GM18499 (cell line): ENCODE results near the gene UGP2.

ENCODE experiments used
- ATAC-seq: cut with Tn5 transposase; IDR thresholded peaks from one replicate; pipeline ENCODE4 v1.9.1; 2021; ENCODE audit warnings: moderate number of reproducible peaks; ENCODE audit not compliant: insufficient read depth, unreplicated experiment

The UGP2 gene

DNA sequence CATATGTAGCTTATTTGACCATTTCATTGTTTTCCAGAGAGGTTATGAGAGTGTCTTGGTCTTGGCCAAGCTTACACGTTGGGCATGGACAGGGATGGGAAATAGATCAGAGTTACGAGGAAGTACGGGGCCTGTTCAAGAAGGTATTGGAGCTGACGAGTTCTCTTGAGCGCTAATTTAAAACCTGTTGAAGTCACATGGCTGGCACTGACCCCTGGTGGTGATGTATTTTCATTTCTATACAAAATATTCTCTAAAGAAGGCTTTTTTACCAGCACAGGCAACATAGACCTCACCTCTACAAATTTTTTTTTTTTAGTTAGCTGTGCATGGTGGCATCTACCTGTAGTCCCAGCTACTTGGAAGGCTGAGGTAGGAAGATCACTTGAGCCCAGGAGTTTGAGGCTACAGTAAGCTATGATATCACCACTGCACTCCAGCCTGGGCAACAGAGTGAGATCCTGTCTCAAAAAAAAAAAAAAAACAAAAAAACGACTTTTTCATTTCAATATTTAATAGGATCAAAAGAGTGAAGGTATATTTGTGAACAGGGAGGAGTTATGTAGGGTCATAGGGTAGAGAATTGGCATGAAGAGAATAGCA is 19.6 kb downstream of the UGP2 start:
- no peak for ATAC-seq

DNA sequence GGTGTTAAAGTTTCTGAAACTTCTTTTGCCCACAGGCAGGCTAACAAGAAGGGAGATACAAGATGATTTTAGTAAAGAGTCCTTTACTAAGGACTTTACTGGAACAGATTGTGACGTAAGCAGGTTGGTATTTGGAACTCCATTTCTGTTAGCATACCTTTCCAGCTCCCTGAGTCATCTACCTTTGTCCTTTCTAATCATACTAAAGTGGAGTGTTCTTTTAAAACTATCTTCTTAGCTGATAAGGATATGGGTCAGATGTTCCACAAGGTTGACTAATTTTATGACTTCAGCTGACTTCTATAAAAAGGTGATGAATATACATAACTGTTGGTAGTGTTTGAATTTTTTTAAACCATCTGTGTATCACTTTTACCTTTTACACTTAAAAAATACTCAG is 21.1 kb downstream of the UGP2 start:
- no peak for ATAC-seq

DNA sequence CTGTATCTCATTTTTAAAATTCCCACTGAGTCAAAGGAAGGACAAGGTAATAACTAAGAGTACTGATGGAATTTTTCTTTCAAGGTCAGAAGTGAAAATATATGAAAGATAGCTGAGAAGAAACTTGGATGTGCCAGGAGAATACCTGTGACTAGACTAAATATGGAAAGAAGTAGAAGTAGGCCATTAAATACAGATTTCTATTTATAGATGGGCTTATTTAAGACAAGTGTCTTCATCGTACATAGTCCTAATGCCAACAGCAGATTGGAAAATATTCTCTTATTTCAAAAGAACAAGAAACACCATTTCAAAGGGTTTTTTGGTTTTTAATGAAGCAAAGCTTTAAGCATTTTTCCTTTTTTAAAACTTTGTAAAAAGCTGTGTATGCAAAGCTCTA is 22.0 kb downstream of the UGP2 start:
- ATAC-seq: no peak

DNA sequence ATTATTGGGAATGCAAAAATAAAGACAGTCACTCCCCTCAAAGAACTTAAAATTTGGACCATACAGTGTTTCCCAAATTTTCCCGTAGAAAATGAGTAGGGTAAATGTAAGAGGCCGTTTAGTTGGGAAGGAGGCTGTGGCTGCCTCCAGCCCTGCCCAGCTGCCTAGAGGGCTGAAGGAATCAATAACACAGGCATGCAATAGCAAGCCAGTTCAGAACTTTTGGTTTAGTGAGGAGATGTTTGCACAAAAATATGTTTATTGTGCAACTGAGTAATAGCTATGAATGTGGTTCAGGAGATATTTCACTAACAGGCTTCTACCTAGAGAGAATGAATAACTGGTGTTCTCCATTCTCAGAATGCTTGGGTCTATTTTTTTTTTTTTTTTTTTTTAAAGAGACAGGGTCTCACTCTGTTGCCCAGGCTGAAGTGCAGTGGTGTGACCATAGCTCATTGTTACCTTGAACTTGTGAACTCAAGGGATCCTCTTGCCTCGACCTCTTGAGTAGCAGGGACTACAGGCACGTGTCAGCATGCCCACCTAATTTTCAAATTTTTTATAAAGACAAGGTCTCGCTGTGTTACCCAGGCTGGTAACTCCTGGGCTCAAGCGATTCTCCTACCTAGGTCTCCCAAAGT is 23.6 kb downstream of the UGP2 start:
- no peak for ATAC-seq

DNA sequence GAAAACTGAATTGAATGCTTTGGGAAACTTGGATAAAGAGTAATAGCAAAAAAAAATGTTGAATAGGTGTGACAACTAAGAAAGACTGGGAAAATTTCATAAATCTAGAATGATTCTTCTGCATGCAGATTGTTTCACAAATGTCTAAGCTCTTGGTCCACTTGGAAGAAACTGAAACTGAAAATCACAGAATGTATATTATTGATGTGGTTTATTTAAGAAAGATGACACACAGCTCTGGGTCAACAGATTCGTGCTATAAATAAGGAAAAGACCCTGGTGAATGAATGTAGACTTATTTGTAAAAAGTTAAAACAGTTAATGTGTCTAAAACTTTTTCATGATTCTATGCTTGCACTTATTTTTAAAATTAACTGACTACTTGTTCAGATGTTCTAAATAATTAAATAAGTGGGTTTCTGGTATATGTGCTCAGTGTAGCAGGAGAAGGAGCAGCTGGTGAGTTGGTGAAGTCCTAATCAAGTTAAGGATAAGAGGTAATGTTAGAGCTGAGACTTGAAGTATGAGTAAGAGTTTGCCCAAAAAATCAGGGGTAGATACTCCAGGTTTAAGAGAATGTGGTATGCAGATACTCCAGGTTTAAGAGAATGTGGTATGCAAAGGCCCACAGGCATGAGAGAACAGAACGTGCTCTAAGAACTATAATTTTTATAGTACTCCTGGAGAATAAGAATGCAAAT is 24.5 kb downstream of the UGP2 start:
- ATAC-seq: no peak

DNA sequence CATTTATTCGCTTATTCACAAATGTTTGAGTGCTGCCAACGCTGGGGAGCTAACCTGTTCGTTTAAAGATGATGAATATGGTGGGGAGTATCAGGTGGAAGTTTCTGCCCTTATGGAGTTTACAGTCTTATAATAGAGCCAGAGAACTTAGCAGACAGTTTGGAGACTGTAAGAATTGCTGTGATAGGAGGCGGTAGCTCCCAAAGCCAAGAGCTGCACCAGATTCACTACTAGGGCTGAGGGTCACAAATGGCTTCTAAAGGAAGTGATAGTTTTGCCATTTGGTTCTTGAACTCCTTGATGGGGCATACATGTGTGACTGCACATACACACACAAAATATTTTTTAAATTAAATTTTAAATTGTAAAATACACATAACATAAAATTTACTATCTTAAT is 29.0 kb downstream of the UGP2 start:
- ATAC-seq: no peak

DNA sequence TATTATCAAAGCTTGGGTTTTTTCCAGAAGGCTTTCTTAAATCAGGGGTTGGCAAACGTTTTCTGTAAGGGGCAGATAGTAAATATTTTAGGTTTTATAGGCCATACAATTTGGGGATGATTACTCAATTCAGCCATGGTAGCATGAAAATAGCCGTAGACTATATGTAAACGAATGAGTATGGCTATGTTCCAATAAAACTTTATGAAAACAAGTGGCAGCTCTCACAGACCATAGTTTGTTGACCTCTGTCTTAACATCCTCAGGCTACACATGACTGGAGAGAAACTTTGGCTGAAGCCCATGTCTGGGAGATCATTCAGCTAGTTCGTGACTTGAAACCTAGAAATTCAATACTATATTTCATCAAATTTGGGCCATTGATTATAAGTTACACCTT is 30.2 kb downstream of the UGP2 start:
- no peak for ATAC-seq

DNA sequence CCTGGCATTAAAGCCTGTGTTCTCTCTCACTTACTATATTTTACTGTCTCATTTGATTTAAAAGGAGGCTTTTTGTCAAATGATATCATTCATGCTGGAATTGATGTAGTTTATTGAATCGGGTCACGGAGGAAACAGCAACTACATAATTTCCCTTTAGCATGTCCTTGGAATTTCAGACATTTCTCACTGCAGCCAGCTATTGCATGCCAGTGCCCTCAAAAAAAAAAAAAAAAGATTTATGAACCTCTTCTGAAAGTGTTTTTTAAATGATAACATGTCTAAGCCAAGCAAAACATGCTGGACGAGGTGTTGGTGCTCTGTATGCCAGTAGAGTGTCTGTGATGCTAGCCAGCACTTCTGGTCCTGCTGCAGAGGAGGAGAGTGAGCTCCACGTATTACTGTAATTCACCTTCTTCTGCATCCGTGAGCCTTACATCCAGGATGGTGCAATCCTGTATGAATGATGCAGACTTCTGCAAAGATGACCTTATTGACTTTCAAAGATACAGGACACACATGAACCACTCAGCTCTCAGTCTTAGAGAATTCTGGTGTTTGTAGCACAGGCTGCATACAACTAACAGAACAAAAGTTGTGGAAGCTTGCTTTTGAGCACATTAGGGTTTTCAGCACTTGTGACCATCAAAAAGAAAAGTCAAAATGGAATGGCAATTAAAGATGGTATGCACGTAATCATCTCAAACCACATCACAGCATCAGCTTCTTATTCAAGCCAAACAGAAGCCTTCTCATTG is 31.1 kb downstream of the UGP2 start:
- no peak for ATAC-seq

DNA sequence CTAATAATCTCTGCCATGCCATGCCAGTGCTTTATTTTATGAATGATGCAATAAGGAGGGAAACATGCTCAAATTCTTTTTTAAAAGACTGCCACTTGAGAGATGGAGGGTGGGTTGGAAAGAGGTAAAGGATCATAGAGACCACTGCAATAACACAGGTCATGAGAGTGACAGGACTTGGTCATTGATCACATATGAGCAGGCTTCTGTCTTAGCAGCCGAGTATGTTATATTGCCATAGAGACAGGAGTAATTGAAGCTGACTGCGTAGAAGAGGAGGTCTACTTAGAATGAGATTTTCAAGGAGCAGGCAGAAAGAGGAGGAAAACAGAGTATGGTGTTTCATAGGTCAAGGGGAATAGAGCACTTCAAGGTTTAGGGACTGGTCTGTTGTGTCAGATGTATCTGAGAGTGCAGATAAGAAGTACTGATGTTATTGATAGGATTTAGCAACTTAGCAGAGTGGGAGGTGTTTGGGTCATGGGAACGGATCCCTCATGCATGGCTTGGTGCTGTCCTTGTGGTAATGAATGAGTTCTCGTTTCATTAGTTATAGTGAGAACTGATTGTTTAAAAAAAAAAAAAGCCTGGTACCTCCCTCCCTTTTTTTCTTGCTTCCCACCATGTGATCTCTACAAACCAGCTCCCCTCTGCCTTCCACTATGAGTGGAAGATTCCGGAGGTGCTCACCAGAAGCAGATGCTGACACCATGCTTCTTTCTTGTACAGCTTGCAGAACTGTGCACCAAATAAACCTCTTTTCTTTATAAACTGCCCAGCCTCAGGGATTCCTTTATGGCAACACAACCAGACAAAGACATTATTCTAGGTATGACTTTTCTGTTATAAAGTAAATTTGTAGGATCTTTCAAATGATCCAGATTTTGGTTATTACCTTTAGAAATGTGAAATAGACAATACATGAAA is 32.8 kb downstream of the UGP2 start:
- ATAC-seq: no peak

DNA sequence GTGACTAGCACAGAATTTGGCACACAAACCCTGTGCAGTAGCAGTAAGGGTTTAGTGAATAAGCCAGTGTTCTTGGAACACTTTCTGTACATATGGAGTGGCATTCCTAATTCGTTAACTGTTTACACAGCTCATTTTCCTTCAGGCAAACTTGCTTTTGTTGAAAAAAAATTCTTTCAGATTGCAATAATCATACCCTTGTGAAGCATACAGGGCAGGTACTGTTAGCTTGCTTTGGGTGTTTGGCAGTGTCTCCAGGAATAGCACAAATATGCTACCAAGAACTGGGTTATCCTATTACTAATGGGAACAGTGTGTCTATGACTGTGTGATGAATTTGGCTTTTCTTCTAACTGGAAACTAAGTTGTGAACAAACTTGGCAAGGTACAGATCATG is 33.4 kb downstream of the UGP2 start:
- ATAC-seq: no peak

DNA sequence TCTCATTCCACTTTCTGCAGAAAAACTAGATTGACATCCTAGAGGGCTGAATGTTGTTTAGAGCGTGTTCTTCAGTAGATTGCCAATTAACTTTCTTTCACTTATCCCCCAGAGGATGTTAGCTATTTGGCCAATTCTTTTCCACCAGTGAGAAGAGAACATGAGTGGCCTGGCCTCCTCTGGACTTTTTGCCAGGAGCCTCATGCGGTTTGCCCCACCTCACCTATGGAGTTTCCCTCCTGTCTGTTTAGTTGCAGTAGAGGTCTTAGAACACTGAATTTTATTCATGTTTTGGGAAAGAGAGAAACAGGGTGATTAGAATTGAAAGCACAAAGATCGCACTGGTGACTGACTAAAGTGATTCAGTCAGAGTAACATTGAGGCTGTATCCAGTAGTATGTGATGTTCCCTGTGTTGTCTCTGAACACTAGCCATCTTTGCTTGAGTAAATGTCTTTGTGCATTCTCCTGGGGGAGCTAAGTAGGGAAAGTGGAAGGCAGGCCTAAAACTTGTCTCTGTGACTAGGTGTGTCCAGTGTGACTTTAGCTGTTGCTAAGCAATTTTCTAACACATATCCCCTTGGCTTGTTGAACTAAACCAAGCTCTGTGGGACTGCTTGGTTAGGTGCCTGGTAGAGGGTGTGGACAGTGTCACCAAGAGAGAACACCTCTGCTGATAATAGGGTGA is 34.0 kb downstream of the UGP2 start:
- no peak for ATAC-seq

DNA sequence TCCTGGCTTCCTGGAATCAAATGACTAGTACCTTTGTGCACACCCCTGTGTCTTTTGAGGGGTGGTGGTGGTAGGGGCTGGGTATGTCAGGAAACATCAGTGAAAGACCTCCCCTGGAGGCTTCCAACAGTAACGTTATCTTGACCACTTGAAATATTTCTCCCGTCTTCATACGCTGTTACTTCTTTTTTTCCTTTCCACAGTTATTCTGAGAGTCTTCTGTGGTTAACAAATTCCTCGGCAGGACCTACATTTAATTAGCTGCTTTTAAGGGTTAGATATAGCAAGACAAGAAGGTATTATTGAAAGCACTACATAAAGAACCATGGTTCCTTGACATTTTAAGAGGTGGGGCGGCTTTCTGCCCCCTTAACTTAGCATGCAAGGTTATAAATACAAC is 34.6 kb downstream of the UGP2 start:
- no peak for ATAC-seq

DNA sequence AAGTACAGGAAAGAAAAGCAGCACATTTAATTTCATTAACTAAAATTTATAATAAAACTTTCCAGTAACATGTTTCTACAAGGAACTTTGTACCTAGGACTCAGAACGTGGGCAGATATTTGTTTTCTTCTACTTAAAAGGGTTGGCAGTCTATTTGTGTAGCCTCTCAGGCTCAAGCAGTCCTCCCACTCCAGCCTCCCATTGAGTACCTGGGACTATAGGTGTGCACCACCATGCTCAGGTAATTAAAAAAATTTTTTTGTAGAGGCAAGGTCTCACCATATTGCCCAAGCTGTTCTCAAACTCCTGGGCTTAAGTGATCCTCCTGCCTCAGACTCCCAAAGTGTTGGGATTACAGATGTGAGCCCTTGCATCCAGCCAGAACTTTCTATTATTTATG is 36.8 kb downstream of the UGP2 start:
- ATAC-seq: no peak

DNA sequence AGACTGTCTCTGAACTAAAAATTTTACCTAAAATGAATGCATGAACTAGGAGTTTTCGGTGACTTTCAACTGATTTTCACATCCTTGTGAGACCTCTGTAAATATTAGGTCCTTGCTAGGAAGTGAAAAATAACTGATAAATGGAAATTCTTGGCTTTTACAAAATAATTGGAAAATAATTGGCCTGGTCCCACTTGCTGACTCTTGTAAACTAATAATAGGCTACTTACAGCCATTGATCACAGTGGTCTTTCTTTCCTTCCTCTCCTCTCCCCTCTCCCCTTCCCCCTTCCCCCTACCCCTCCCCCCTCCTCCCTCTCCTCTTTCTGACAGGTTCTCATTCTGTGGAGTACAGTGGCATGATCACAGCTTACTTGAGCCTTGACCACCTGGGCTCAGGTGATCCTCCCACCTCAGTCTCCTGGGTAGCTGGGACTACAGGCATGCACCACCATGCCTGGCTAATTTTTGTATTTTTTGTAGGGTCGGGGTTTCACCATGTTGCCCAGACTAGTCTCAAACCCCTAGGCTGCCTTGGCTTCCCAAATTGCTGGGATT is 38.3 kb downstream of the UGP2 start:
- no peak for ATAC-seq

DNA sequence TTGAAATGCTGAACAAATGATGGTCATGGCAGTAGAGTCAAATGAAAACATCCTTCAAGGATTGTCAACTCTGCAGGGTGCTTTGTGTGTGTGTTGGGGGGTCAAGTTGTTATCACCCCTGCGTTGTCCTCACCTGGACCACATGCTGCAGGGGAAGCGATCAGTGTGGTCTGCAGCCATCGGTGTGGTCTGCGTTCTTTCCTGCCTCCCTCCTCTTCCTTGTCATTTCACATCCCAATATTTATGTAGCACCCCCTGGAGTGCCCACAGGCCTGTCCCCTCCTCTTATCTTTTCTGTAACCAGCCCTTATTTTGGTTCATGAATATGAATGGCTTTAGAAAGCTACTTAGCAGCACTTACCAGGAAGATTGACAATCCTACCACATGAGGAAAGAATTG is 38.9 kb downstream of the UGP2 start:
- ATAC-seq: no peak

DNA sequence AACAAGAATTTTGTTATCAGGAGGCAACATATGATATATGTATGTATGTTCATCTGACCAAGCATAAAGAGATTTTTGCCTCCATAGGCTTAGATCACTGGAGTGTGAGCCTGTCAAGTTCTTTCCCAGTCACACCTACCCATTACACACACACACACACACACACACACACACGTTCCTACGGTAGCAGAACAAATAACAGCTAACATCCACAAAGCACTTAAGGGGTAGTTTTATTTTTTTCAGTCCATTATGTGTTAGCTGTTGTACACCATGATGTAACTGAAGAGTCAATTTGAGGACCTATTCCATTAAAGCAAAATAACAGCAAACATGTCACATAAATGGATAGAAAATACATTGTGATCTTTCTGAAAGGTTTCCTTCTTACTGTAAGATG is 39.5 kb downstream of the UGP2 start:
- ATAC-seq: no peak

DNA sequence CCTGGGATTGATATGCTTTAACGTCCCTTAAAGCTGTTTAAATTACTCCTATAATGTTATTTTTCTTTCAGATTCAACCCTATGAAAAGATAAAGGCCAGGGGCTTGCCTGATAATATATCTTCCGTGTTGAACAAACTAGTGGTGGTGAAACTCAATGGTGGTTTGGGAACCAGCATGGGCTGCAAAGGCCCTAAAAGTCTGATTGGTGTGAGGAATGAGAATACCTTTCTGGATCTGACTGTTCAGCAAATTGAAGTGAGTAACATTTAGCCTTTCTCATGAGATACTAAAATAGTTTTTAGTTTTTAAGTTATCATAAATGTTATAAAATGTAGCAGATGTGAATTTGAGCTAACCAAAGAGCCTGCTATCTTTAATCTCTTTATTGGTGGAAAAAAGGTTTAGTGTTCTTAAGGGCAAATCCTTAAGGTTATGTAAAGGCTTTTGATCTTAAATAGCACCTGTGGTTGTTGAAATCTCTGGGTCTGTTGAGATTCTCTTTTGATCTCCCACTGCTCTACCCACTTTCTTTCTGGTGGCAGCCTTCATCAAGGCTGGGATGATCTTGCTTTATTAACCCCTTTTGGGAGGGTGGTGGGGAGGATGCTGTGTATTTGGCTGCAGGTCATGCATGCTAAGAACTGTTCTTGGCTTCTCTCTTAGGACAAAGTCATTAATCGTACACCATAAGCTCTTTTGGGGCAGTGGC is 40.9 kb downstream of the UGP2 start:
- ATAC-seq: no peak

DNA sequence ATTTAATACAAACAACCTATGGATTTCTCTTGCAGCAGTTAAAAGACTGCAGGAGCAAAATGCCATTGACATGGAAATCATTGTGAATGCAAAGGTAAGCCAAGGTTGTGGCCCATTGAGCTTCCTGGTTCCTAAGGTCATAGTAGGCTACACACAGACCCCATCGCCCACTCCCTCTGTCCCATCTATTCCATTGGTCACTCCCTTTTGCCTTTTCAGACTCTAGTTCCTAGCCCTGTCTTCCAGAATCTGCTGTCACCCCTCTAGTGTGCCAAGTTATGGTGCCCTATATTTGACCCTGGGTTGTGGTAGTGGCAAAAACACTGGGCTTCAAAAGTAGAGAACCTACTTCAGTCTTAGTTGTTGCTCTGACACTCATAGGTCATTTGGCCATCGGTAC is 44.7 kb downstream of the UGP2 start:
- ATAC-seq: no peak

DNA sequence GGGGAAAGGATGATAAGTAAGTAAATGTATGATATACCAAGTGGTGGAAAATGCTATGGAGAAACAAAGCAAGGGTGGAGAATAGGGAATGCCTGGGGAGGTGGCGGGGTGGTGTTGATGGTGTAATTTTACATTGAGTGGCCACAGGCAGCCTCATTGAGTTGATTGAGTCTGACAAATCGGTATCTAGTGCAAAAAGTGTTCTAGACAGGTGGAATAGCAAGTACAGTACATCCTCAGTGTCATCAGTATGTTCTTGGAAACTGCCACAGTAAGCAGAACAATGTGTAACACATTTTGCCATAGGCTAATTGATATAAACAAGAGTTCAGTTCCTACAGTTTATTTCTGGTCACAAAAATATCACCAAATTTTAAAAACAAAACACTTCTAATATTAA is 46.4 kb downstream of the UGP2 start:
- ATAC-seq: no peak
